Omental fat pad (tissue), 4 donors: ENCODE measurements around the gene ROM1. TPM values are rescaled to one million over a fixed set of nuclear protein-coding genes. Genes with fewer than 3 reads are reported as not detected.

Source experiments
- ATAC-seq: fragments of 150-250 bp; one replicate; pipeline ENCODE4 v1.9.1; 2016; ENCODE audit warnings: mild to moderate bottlenecking, moderate library complexity; ENCODE audit not compliant: low FRiP score
- DNase-seq: peaks from one replicate; pipeline ENCODE4 v3.0.0-alpha.2; 2019; ENCODE audit warnings: low spot score
- small RNA-seq: library from RNA; depleted of rRNA; stranded (forward); fragments of <200 nt; gene quantifications from one replicate; pipeline ENCODE3, GENCODE V24; 2016
- total RNA-seq, 4 donors: library from RNA; depleted of rRNA; stranded (reverse); fragments of >200 nt; gene quantifications; one replicate each; pipeline ENCODE4 v1.1.0, GENCODE V29; 2016
- TF ChIP-seq, protein P1 (sequence below), 3 donors: fragments of 450-650 bp; IDR thresholded peaks; one replicate each; pipeline ENCODE4 v1.5.1; 2016 to 2017; ENCODE audit warnings: antibody characterized with exemption in 3 of 3, mild to moderate bottlenecking in 3 of 3, moderate library complexity in 2 of 3

The ROM1 gene
- total RNA-seq, 4 donors from 2014 or later, result 7.9 to 12.7 (median 11.4) TPM

DNA sequence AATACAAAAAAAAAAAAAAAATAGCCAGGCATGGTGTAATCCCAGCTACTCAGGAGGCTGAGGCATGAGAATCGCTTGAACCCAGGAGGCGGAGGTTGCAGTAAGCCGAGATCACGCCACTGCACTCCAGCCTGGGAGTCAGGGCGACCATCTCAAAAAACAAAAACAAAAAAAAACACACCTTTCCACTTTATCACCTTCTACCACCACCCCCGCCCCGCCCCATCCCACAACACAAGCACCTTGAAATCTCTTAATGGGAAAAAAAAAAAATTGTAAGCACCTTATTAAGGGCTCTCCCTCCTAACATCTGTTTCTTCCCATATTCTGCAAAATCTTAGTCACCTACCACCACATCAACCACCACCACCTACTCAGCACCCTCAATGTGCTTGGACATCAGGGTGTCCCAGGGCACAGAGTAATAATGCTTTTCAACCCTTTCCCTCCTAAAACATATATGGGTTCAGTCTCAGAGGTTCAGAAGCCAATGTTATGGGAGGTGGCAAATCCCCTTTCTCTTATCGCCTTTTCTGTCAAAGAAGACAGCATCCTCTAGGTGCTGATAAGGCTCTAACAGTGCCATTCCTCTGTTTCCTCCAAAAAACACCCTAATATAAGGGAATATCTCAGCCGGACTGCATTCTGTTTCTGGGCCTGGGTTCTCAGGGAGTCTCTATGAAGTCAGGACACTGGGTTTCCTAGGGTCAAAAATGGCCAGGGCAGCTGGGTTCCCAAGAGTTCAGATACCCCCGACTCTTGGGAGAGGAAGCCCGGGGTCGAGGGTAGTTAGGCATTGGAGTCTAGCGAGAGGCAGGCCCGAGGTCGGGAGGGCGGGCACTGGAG is 39.3 kb downstream of the ROM1 start:
- ATAC-seq (no peak), DNase-seq (no peak)
- TF ChIP-seq, protein P1, sequence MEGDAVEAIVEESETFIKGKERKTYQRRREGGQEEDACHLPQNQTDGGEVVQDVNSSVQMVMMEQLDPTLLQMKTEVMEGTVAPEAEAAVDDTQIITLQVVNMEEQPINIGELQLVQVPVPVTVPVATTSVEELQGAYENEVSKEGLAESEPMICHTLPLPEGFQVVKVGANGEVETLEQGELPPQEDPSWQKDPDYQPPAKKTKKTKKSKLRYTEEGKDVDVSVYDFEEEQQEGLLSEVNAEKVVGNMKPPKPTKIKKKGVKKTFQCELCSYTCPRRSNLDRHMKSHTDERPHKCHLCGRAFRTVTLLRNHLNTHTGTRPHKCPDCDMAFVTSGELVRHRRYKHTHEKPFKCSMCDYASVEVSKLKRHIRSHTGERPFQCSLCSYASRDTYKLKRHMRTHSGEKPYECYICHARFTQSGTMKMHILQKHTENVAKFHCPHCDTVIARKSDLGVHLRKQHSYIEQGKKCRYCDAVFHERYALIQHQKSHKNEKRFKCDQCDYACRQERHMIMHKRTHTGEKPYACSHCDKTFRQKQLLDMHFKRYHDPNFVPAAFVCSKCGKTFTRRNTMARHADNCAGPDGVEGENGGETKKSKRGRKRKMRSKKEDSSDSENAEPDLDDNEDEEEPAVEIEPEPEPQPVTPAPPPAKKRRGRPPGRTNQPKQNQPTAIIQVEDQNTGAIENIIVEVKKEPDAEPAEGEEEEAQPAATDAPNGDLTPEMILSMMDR (IDR thresholded peaks at IDR 0.05), result no peak

GRCh38 chr11:62654297-62654696 is 41.2 kb downstream of the ROM1 start:
- TF ChIP-seq, protein P1 (IDR thresholded peaks at IDR 0.05), result no peak
- DNase-seq (no peak), ATAC-seq (no peak)

DNA sequence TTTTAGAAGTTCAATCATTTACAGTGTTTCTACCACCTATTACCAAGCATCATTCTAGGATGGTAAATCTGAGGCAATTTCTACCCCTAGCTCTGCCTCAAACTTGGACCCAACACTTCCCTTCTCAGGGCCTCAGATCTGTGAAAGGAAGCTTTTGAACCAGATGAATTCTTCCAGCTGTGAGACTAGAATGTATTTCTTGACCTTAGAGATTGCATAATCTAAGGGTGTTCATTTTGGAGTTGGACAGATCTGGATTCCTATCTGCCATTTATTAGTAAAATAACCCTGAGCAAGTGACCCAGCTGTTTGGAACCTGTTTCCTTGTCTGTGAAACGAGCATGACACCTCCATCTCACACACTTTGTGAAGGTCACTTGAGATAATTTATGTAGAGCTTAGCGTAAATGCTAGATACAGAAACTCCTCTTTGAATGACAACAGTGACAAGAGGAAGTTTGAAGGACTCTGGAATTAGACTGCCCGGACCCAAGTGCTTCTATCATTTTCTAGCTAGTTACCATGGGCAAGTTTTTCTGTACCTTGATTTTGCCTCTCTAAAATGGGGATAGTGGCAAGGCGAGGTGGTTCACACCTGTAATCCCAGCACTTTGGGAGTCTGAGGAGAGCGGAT is 43.9 kb downstream of the ROM1 start:
- TF ChIP-seq, protein P1 (IDR thresholded peaks at IDR 0.05), result no peak
- no peak for DNase-seq
- ATAC-seq, result no peak

DNA sequence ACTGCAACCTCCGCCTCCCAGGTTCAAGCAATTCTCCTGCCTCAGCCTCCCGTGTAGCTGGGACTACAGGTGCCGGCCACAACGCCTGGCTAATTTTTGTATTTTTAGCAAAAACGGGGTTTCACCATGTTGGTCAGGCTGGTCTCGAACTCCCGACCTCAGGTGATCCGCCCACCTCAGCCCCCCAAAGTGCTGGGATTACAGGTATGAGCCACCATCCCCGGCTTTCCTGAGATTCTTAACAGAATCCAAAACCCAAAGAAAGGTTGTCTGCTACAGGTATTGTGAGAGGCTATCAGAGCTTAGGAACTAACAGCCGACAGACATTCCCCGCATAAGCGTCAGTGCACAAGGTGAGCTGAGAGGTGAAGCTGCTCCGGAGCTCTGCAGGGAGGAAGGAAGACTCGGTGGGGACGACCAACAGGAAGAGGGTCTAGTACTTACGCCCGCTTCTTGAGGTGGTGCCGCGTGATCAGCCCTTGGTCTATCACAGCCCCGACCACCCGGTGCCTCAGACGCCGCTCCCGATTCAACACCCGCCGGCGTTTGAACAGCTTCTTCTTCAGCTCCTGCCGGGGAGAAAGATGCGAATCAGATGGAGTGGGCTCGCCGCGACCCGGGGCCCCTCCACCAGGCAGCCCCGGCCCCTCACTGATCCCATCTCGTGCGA is 51.5 kb downstream of the ROM1 start:
- TF ChIP-seq, protein P1 (IDR thresholded peaks at IDR 0.05), result no peak
- ATAC-seq, result peak; percentile 30
- no peak for DNase-seq

Small RNAs within 50 kb of the gene (small RNA-seq; reads per million reads assigned to genes)
- not detected for gene AP001458.1
- not detected for gene MIR6747

Other genes starting within 250 kb of the ROM1 start
- gene SCGB1A1, start 194.2 kb upstream of the ROM1 start, total RNA-seq, result not detected
- gene AHNAK, start 66.5 kb upstream of the ROM1 start, total RNA-seq, result 1,000 to 10,000 TPM in 3 of 4 donors, 100 to 1,000 TPM in 1; 874 to 1,336 (median 1,047) TPM
- gene EEF1G, start 39.4 kb upstream of the ROM1 start, total RNA-seq, result 1,000 to 10,000 TPM; 1,194 to 1,561 (median 1,267) TPM
- 10 to 100 TPM in 3 of 4 donors, 1 to 10 TPM in 1; 7.9 to 11.0 (median 10.5) TPM for gene TUT1, start 21.7 kb upstream of the ROM1 start, total RNA-seq
- 100 to 1,000 TPM in 2 of 4 donors, 10 to 100 TPM in 2; 77.1 to 172 (median 89.6) TPM for gene MTA2, start 11.4 kb upstream of the ROM1 start, total RNA-seq
- 10 to 100 TPM; 40.7 to 68.6 (median 52.0) TPM for gene EML3, start 482 bp upstream of the ROM1 start, total RNA-seq
- 10 to 100 TPM; 18.8 to 40.7 (median 23.2) TPM for gene B3GAT3, start 8.7 kb downstream of the ROM1 start, total RNA-seq
- 100 to 1,000 TPM; 108 to 166 (median 128) TPM for gene GANAB, start 33.4 kb downstream of the ROM1 start, total RNA-seq
- 10 to 100 TPM; 11.9 to 27.7 (median 17.2) TPM for gene INTS5, start 40.0 kb downstream of the ROM1 start, total RNA-seq
- 10 to 100 TPM; 18.3 to 42.9 (median 33.3) TPM for gene C11orf98, start 52.0 kb downstream of the ROM1 start, total RNA-seq
- 10 to 100 TPM in 1 of 4 donors, 1 to 10 TPM in 3; 2.8 to 18.4 (median 7.0) TPM for gene CSKMT, start 52.1 kb downstream of the ROM1 start, total RNA-seq
- 1 to 10 TPM; 7.3 to 9.9 (median 8.2) TPM for gene UQCC3, start 58.4 kb downstream of the ROM1 start, total RNA-seq
- gene LBHD1, start 59.0 kb downstream of the ROM1 start, total RNA-seq, result 1 to 10 TPM; 3.0 to 6.8 (median 5.7) TPM
- gene UBXN1, start 65.8 kb downstream of the ROM1 start, total RNA-seq, result 100 to 1,000 TPM; 135 to 196 (median 167) TPM
- 10 to 100 TPM; 30.9 to 49.3 (median 44.5) TPM for gene LRRN4CL, start 76.3 kb downstream of the ROM1 start, total RNA-seq
- 10 to 100 TPM; 37.1 to 51.2 (median 48.2) TPM for gene BSCL2, start 94.2 kb downstream of the ROM1 start, total RNA-seq
- not detected for gene GNG3, start 94.4 kb downstream of the ROM1 start, total RNA-seq
- 10 to 100 TPM; 10.7 to 42.6 (median 25.2) TPM for gene HNRNPUL2, start 114.2 kb downstream of the ROM1 start, total RNA-seq
- 10 to 100 TPM; 13.8 to 24.4 (median 19.0) TPM for gene TTC9C, start 115.2 kb downstream of the ROM1 start, total RNA-seq
- 1 to 10 TPM; 5.3 to 7.3 (median 5.8) TPM for gene ZBTB3, start 140.9 kb downstream of the ROM1 start, total RNA-seq
- gene POLR2G, start 148.3 kb downstream of the ROM1 start, total RNA-seq, result 10 to 100 TPM; 37.9 to 57.9 (median 50.5) TPM
- 10 to 100 TPM; 11.7 to 20.3 (median 14.9) TPM for gene TAF6L, start 158.1 kb downstream of the ROM1 start, total RNA-seq
- 10 to 100 TPM; 36.4 to 69.7 (median 57.1) TPM for gene TMEM179B, start 174.1 kb downstream of the ROM1 start, total RNA-seq
- gene TMEM223, start 178.7 kb downstream of the ROM1 start, total RNA-seq, result 10 to 100 TPM; 20.8 to 45.1 (median 30.3) TPM
- gene NXF1, start 192.2 kb downstream of the ROM1 start, total RNA-seq, result 100 to 1,000 TPM in 1 of 4 donors, 10 to 100 TPM in 3; 51.9 to 101 (median 78.3) TPM
- 10 to 100 TPM; 32.2 to 43.1 (median 37.4) TPM for gene STX5, start 218.8 kb downstream of the ROM1 start, total RNA-seq
- not detected for gene TEX54, start 219.6 kb downstream of the ROM1 start, total RNA-seq
- 100 to 1,000 TPM in 1 of 4 donors, 10 to 100 TPM in 3; 32.3 to 138 (median 40.8) TPM for gene WDR74, start 226.3 kb downstream of the ROM1 start, total RNA-seq